Common myeloid progenitor, CD34-positive (primary cell): ENCODE data around the gene TTC4.

Source experiments
- CTCF ChIA-PET: fragments of 350-600 bp; sonication (Branson Sonifier 250); formaldehyde crosslinking; loops from one replicate; lab custom pipeline; 2021; ENCODE audit warnings: antibody characterized with exemption; lab: Charles Lee
- POLR2A ChIA-PET: fragments of 350-600 bp; sonication (Branson Sonifier 250); formaldehyde crosslinking; loops from one replicate; lab custom pipeline; 2021; ENCODE audit warnings: antibody characterized with exemption; lab: Charles Lee
- DNase-seq, 3 donors: peaks; one replicate each; pipeline versions ENCODE4 v3.0.0 to v3.0.0-alpha.2; 2013
- H3K27ac ChIP-seq, 2 experiments: 1 replicate in 1 of 2; 2 replicates in 1 of 2; pipeline ENCODE4 v1.7.0; 2013; ENCODE audit warnings: inconsistent platforms in 2 of 2, low read length in 2 of 2, mild to moderate bottlenecking in 2 of 2, low read depth in 1 of 2, moderate library complexity in 1 of 2; ENCODE audit not compliant: severe bottlenecking in 2 of 2, insufficient read depth in 1 of 2, poor library complexity in 1 of 2
- H3K27me3 ChIP-seq, 5 experiments: replicated peaks in 2 of 5; 1 replicate in 3 of 5; 2 replicates in 2 of 5; pipeline versions ENCODE4 v1.6.1 to v1.7.0; 2013; ENCODE audit warnings: low read length in 4 of 5, mild to moderate bottlenecking in 2 of 5, moderate library complexity in 2 of 5, inconsistent platforms in 1 of 5; ENCODE audit not compliant: insufficient read depth in 5 of 5, control insufficient read depth in 4 of 5
- H3K36me3 ChIP-seq, 4 experiments: 1 replicate in 2 of 4; 2 replicates in 2 of 4; pipeline versions ENCODE4 v1.6.1 to v1.7.0; 2013; ENCODE audit warnings: low read length in 3 of 4, control low read depth in 1 of 4, mild to moderate bottlenecking in 1 of 4; ENCODE audit not compliant: control insufficient read depth in 4 of 4, insufficient read depth in 4 of 4
- H3K4me1 ChIP-seq, 4 experiments: 1 replicate in 3 of 4; 2 replicates in 1 of 4; pipeline versions ENCODE4 v1.6.1 to v1.7.1; 2013; ENCODE audit warnings: low read length in 3 of 4, mild to moderate bottlenecking in 3 of 4, control low read depth in 1 of 4, inconsistent platforms in 1 of 4, moderate library complexity in 1 of 4; ENCODE audit not compliant: control insufficient read depth in 4 of 4, insufficient read depth in 4 of 4; ENCODE audit errors: control extremely low read depth in 1 of 4
- H3K4me3 ChIP-seq, 7 experiments: 1 replicate in 4 of 7; 2 replicates in 3 of 7; pipeline versions ENCODE4 v1.5.1 to v1.7.0; 2013; ENCODE audit warnings: mild to moderate bottlenecking in 7 of 7, low read length in 6 of 7, moderate library complexity in 6 of 7, inconsistent platforms in 2 of 7, low read depth in 2 of 7, control low read depth in 1 of 7; ENCODE audit not compliant: insufficient read depth in 4 of 7, control insufficient read depth in 1 of 7; ENCODE audit errors: extremely low read depth in 1 of 7
- H3K9me3 ChIP-seq, 5 experiments: 1 replicate in 4 of 5; 2 replicates in 1 of 5; pipeline versions ENCODE4 v1.6.1 to v1.7.1; 2013; ENCODE audit warnings: low read length in 4 of 5, mild to moderate bottlenecking in 2 of 5, inconsistent platforms in 1 of 5, low read depth in 1 of 5, moderate library complexity in 1 of 5; ENCODE audit not compliant: control insufficient read depth in 4 of 5, insufficient read depth in 2 of 5; ENCODE audit errors: control extremely low read depth in 1 of 5
- WGBS: methylation state at CpG from one replicate; pipeline ENCODE4 v1.1.5; 2013; ENCODE audit not compliant: insufficient coverage; 5-methylcytosine and 5-hydroxymethylcytosine counted together

The TTC4 gene

DNA sequence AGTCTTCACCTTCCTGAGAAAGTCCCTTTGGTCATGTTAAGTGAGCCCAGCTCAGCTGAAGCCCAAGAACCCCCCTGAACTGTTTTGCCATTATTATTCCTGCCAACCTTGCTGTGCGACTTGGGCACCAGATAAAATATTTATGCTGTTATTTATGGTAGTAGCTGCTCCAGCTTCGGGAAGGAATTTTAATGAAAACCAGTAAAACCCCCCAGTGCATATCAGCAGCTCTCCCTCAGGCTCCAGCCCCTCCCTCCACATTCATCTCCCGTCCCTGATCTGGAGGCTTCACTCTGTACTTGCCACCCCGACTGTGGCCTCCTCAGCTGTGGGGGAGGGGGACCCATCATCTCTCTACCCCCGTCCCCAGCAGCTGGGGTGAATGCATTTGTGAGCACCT is 72.8 kb downstream of the TTC4 start:
- Histone ChIP-seq H3K36me3 (peaks cover 0 to 6% (median 2%) of the 10 kb centered on the region in 4 experiments), H3K9me3 (peaks cover 0 to 5% (median 0%) of the 10 kb centered on the region in 5 experiments), H3K27ac (no peak overlapping the region), H3K4me1 (no peaks in the 10 kb centered on the region), H3K27me3 (peaks cover 0 to 2% (median 0%) of the 10 kb centered on the region in 5 experiments), H3K4me3 (no peak overlapping the region)
- no peak for DNase-seq
- POLR2A ChIA-PET, result no interaction called here
- 93% methylated on average over 2 of the region's 5 CpGs for WGBS
- CTCF ChIA-PET, result interaction anchor here (1.1 to 1.2 kb wide), 2 partner anchors 13 to 26 kb away, joined by 4 to 5 read pairs; partner anchors contain the start of gene TTC22

DNA sequence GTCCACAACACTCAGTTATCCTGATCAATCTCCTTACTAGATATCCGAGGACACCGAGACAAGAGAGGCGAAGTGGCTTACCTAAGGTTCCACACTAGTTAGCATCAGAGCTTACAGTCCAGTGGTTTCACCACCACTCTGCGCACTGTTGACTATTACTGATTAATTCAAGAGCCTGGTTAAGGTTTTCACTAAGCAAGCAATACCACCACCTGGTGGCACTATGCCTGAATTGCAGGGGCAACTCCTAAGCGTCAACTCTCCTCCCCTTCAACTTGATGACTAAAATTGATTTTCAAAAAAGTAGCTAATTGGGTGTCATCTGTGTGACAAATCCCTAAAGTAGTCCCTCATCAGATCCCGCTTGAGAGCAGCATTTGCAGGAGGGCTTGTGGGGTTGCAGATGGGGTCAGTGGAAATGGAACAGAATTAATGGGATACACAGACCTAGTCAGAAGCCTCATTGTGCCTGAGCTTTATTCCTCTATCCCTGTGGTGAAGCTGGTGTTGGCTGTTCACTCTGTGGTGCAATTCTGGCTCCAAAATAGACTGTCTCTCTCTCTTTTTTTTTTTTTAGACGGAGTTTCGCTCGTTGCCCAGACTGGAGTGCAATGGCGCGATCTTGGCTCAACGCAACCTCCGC is 76.3 kb downstream of the TTC4 start:
- Histone ChIP-seq H3K27me3 (no peaks in the 10 kb centered on the region), H3K4me1 (peaks cover 0 to 8% (median 4%) of the 10 kb centered on the region in 4 experiments), H3K4me3 (no peak overlapping the region), H3K27ac (no peak overlapping the region), H3K9me3 (peaks cover 0 to 5% (median 0%) of the 10 kb centered on the region in 5 experiments), H3K36me3 (no peaks in the 10 kb centered on the region)
- POLR2A ChIA-PET, result no interaction called here
- peak; percentile 30 to 69 (median 57) for DNase-seq
- CTCF ChIA-PET, result interaction anchor here (0.6 to 1.8 kb wide), 5 partner anchors 9 to 244 kb away, joined by 3 to 11 read pairs (median 4); partner anchors contain the start of genes ACOT11 and TTC22
- WGBS, result 100% methylated on average over 12 of the region's 13 CpGs
